Measurements from ENCODE around the gene TMPRSS6.

The TMPRSS6 gene

DNA sequence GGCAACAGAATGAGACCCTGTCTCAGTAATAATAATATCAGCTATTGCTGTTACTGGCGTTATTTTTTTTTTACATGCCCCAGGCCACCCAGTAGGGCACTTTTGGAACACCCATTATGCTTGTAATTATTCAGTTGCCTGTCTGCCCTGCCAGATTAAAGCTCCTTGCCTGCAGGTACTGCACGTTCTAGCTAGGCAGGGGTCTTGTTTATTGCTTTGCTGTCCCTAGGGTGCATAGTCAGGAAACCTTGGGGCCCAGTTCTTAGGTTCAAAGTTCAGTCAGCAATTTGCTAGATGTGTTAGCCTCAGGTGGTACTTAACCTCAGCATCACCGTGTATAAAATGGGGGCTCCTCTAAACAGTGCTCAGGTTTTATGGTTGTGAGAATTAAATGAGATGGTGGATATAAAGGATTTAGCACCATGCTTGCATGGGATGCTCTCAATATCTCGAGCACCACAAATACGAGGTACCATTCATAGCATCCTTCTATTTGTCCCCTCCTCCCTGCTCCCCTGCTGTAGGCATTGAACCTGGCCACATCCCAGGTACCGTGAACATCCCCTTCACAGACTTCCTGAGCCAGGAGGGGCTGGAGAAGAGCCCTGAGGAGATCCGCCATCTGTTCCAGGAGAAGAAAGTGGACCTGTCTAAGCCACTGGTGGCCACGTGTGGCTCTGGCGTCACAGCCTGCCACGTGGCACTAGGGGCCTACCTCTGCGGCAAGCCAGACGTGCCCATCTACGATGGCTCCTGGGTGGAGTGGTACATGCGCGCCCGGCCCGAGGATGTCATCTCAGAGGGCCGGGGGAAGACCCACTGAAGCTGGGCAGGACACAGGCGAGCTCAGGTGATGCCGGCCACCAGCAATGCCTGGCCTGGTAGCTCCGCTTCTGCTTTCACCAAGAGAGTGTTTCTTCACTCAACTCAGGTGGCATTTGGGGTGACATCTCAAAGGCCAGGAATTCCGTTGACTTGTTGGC, 80.5 kb downstream of the TMPRSS6 start:
- DNase-seq (ENCODE audit: low read depth in 2 of 2), result no peak

DNA sequence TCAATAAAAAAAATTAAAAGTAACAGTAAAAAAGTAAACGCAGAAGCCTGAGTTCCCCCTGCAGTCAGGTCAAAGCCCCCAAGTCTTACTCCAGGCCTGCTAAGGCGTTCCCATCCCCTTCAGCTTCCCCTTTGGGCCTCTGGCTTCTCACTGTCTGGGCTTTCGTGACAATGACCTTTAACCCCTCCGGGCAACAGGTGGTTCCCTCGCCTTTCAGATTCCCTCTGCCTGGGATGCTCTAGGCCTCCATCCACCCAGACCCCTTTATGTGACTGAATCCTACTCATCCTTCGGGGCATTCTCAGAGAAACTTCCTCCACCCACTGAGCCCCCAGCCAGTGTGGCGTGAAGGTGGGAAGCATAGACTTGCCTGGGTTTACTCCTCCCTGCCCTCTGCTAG, 82.0 kb downstream of the TMPRSS6 start:
- DNase-seq (ENCODE audit: low read depth in 2 of 2), result no peak

DNA sequence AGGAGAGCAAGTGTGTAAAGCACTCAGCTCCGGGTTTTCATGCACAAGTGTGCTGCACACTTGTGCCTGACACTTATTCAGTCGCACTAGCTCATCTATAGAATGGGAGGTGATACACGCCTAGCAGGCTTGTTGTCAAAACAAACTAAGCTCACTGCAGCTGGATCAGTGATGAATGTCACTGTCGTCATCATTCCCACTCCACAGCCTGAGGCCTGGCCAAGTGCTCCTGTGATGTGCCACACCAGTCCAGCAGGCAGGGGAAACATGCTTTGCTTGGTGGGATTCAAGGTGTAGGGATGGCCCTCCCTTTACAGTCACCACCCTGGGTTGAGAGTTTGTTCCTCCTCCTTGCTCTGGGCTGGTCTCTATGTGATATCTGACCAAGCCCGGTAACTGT, 83.2 kb downstream of the TMPRSS6 start:
- no peak for DNase-seq (ENCODE audit: low read depth in 2 of 2)

DNA sequence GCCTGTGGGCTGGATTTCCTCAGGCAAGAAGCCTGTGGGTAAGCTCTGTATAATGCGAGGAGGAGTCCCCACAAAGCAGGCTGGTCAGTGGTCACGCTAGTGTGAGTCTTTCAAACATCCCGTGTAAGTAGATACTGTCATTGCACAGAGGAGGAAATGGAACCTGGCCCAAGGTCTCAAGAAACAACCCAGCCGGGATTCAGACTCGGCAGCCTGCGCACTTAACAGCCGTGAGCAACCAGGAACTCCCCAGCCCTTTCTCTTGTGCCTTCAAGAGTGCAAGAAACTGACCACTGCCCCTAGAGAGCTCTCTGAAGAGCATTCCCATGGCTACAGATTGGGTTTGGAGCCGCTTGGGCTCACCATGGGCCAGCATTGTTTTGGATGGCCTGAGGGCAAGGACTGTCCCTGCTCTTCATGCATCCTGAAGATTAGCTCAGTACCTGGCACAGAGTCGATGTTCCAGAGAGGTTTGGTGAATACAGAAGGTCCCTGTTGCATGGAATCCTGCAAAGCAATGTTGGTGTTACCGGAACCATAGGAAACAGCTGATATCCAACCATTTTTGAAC, 83.9 kb downstream of the TMPRSS6 start:
- no peak for DNase-seq (ENCODE audit: low read depth in 2 of 2)

DNA sequence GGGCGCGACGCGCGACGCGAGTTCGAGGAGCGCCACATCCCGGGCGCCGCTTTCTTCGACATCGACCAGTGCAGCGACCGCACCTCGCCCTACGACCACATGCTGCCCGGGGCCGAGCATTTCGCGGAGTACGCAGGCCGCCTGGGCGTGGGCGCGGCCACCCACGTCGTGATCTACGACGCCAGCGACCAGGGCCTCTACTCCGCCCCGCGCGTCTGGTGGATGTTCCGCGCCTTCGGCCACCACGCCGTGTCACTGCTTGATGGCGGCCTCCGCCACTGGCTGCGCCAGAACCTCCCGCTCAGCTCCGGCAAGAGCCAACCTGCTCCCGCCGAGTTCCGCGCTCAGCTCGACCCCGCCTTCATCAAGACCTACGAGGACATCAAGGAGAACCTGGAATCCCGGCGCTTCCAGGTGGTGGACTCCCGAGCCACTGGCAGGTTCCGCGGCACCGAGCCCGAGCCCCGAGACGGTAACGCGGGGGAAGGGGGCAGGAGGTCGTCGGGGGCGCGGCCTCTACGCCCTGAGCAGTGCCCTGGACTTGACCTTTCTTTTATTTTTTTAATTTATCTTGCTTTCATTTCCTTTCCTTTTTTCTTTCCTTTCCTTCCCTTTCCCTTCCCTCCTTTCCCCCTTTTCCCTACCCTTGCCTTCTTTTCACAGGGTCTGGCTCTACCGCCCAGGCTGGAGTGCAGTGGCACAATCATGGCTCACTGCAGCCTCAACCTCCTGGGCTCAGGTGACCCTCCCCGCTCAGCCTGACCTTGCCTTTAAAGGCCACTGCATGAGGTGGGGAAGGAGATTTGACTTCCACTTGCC, 85.0 kb downstream of the TMPRSS6 start:
- no peak for DNase-seq (ENCODE audit: low read depth in 2 of 2)

DNA sequence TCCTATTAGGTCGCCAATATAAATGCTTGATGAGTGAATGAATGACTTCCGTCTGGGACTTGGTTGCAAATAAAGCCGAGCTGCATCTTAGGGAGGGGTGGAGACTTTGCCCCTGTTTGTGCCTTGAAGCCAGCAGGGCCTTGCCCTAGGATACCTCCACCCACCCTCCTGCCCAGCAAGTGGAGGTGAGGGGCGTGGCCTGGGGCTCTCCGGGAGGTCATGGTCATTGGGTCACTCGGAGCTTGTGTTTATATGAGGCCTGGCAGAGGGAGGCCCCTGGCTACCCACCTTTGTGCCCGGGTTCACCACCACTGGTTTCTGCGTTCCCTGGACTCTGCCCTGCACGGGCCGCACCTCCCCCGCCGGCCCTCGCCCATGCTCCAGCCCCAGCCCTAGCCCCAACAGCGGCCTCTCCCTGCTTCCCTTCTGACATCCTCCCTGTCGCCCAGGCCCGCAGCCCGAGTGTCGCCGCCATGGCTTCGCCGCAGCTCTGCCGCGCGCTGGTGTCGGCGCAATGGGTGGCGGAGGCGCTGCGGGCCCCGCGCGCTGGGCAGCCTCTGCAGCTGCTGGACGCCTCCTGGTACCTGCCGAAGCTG, 85.7 kb downstream of the TMPRSS6 start:
- DNase-seq (ENCODE audit: low read depth in 2 of 2), result no peak

DNA sequence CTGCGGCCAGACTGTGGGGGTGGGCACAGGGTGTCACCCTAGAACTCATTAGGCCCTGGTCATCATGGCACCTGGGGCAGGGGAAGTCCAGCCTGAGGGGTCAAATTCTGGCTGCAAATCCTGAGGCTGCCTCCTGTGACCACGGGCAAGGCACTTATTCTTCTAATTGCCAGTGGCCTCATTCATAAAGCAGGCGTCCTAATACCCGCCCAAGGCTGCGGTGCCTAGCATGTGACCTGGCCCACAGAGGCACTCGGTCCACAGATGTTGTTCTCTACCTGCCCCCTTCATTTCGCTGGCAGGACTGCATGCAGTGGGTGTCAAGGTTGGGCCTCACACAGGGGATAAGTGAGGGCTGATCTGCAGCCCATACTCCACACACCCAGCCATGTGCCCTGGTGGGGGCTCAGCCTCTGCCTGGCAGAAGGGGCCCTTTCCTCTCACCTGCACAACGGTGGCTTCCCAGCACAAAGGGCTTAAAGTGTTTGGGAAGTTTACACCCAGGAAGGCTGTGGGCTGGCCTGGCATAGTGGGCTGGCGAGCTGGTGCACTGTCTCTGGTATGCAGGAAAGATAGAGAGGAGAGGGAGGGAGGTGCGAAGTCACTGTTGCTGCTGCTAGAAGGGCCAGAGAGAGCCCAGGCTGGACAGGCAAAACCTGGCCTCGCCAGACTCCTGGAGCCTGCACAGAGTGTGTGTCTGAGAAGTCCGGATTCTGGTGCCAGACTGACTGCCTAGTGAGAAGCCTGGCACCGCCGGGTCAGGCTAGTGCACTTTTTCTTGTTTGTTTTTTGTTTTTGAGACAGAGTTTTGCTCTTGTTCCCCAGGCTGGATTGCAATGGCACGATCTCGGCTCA, 86.8 kb downstream of the TMPRSS6 start:
- DNase-seq (ENCODE audit: low read depth in 2 of 2), result no peak

DNA sequence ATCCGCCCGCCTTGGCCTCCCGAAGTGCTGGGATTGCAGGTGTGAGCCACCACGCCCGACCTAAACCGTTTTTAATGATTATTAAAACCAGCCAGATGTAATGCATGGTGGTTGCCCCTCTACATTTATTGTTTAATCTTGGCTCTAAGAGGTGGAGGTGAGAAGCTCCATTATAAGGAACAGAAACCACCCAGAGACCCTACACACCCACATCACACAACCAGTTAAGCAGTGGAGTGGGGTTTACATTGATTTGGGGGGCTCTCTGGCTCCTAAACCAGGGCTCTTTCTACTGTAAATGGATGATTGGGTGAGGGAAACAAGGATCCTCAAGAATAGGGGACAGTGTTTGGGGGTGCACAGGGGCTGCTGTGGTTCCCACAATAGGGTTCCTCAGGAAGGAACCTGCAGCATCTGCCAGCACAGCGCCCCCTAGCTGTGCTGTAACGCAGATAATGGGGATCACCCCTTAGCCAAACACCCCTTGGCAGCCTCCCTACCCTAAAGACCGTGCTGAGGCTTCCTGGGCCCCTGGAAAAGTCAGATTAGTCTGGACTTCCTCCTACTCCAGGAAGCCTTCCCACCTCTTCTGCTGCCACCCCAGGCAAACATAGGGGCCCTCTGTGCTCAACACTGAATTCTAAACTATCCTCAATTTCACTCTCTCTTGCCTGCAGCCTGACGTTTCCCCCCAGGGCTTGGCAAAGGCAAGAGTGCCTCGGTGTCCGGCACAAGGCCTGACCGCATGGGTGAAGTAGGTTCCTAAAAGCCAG, 87.6 kb downstream of the TMPRSS6 start:
- DNase-seq (ENCODE audit: low read depth in 2 of 2), result peak; percentile 35 to 44

DNA sequence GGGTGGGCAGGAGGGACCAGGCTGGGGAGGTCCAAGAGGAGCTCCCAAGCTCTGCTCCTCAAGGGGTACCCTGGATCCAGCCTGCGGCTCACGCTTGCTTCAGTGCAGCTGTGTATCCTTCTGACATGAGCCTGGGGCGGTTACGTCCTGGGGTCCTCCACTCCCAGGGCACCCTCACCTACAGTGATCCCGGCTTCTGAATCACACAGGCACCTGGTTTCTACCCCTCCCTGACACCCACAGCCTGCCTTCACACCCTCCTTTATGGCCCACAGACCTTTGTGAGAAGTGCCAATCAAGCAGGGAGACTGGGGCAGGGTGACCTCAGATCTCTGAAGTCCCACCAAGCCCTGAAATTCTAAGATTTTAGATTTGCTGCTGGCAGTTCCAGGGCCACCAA, 88.5 kb downstream of the TMPRSS6 start:
- DNase-seq (ENCODE audit: low read depth in 2 of 2), result no peak

DNA sequence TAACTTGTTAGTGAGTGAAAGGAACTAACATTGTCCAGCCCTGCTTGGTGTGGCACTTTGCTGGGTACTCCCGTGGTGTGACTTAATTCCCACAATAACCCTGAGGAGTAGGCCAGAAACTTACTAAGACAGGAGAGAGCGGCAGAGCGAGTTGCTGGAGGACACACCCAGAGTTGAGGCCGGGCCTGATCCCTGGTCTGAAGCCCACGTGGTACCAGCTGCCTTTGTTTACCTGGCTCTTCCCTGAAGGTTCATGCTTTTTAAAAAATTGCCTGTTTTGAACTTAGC, 89.4 kb downstream of the TMPRSS6 start:
- no peak for DNase-seq (ENCODE audit: low read depth in 2 of 2)

DNA sequence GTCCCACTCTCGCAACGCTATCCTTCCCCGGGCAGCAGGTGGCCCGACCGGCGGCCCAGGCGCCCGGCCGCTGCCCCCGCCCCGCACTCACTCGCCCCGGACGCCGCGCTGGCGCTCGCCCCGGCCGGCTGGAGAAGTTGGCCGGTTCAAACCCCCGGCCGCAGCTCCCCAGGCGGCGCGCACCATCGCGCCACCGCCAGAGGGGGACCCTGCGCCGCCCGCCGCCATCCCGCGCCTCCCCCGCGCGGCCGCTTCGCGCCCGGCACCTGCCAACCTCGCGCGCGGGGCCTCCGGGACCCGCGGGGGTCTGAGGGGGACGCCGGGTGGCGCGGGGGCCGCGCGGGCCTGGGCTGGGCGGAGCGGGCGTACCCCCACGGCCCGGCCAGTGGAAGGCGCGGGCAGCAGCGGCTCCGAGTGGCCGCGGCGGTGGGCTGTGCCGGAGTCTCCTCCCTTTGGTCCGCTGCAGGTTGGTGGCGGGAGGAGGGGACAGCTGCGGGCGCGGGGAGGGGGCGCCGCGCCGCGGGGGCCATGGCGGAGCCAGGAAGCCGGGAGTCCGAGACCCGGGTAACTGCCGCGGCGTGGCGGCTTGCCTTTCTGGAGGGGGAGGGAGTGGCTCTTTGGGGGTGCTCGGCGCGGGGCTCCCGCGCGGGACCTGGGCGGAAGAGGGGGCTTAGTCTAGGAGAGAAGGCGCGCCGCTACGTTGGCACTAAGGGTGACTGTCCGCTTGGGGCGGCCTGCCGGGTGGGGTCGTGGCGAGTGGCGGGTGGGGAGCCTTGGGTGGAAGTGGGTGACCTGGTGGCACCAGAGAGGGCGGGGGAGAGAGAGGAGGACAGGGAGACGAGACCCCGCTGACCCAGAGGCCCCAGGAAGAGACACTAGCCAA, 90.0 kb downstream of the TMPRSS6 start, which contains the start of the genes MPST and TST:
Gene MPST (plus strand): TSS at position 434 of the 883 bp plus-strand sequence. CDS start 95 bp downstream, at position 529.
Gene TST (minus strand): TSS at position 139 of the 883 bp plus-strand sequence. CDS start 715 bp downstream, outside the sequence.
- peak in 1 of 2 donors; percentile 31 for DNase-seq (ENCODE audit: low read depth in 2 of 2)

DNA sequence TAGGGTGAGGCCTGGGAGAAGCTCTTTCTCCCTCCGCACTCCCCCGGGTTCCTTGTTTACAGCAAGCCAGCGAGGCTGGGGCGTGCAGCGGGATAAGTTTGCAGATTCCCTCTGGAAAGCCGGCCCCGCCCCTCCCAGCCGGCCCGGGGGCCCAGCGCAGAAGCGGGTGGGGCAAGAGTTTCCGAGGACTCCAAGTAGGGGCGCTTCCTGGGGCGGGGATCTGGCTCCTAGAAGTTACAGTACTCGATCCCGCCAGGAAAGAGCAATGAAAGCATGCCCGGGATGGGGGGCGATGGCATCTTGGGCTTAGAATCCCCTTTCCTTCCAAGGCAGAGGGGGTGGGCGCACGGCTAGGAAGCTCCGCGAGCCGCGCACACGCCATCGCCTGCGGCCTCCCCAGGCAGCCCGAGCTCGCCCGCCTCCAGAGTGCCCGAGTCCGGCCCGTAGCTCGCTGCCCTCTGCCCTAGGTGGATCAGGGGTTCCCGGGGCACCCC, 90.7 kb downstream of the TMPRSS6 start:
- DNase-seq (ENCODE audit: low read depth in 2 of 2), result no peak

DNA sequence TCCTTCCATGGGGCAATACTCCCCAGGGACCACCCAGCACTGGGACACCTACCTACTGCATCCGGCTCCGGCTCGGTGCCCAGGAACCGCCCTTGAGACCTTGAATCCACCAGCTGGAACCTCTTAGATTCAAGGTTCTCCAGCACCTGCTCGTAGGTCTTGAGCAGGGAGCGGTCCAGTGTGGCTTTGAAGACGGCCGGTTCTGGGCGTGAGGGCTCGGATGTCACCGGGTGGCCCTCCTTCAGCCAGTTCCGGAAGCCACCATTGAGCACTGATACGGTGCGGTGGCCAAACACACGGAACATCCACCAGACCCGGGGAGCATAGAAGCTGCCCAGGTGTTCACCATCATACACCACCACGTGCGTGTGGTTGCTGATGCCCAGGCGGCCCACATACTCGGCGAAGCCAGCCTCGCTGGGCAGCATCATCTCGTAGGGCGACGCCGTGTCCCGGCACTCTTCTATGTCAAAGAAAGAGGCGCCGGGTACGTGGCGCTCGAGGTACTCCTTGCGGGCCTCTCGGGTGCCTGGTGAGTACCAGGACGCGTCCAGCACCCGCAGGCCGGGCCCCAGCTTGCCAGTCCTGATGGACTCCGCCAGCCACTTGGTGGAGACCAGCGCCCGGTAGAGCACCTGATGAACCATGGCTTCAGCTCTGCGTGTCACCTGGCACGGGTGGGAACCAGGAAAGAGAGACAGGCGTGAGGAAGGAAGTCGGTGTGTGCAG, 91.3 kb downstream of the TMPRSS6 start:
- DNase-seq (ENCODE audit: low read depth in 2 of 2), result no peak

DNA sequence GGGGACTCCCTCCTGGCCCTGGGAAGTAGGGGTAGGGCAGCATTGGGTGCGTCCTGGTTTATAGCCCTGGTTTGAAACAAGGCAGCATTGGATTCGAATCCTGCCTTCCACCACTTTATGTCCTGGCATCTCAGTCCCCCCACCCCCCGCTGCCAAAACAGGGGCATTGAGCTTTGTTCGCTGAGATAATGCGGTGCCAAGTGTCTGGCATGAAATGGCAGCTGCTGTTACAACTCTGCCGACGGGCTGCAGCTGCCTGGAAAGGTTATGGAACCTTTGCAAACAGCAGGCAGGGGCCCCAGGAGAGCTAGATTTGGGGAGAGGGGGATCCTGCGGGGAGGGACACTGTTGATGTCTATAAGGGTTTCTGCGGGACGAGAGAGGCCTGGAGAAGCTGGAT, 92.2 kb downstream of the TMPRSS6 start:
- no peak for DNase-seq (ENCODE audit: low read depth in 2 of 2)

DNA sequence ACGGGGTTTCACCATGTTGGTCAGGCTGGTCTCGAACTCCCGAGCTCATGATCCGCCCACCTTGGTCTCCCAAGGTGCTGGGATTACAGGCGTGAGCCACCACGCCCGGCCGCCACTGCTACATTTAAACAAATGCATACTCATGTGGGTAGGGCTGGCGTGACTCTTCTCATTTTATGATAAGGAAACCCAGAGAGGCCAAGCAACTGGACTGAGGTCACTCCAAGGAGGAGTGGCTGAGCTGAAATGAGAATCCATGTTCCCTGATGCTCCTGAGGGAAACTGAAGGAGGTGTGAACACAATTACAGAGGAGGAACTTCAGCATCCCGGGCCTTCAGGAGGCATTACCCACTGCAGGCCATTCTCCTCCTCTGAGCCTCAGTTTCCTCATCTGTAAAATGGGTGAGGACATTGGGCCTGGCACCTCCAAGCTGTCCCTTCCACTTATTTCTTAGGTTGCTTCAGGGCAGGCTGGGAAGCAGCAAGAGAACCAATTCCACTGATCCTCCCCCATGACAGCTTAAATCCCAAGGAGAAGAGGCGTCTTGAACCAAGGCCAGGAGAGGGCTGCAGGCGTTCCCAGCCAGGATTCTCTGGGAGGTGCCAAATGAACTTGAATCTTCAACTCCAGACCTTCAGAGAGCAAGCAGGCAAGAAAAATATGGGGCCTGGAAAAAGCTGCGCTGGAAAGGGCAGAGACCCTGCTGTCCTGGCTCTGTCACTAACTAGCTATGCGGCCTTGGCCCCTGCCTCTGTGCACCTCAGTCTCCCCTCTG, 93.2 kb downstream of the TMPRSS6 start:
- no peak for DNase-seq (ENCODE audit: low read depth in 2 of 2)

DNA sequence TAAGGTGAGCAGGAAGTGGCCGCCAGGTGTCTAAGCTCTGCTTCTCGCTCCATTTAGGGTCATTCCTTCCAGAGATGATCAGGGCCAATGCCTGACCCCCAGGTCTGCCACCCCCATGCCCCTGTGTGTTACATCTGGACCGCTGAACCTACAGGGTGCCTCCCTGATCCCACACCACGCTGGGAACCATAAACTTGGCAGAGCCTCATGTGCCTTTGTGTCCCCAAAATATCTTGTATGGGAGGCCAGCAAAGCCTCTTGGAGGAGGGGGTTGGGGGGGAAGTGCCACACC, 94.0 kb downstream of the TMPRSS6 start:
- no peak for DNase-seq (ENCODE audit: low read depth in 2 of 2)
